Measurements from ENCODE around the gene PIBF1.
"Not testable (repeated sequence)": the region's sequence is repeated elsewhere in the genome, so short reads cannot be mapped to it uniquely, and the experiment has no call there.

Gene PIBF1

GRCh38 chr13:72891423-72891822 is 109.5 kb downstream of the PIBF1 start:
- DNase-seq (ENCODE audit: low read depth in 1 of 2, low spot score in 1 of 2): no peak
- Histone ChIP-seq H3K27ac (replicated peaks) (no peak overlapping the region), H3K27me3 (ENCODE audit: insufficient read depth, poor library complexity, severe bottlenecking) (no peaks in the 10 kb centered on the region), H3K4me3 (replicated peaks; ENCODE audit: insufficient read depth, low read length) (no peak overlapping the region)
- TF ChIP-seq REST (IDR thresholded peaks at IDR 0.05; ENCODE audit: insufficient replicate concordance, low read depth) (no peak), POLR2AphosphoS5 (IDR thresholded peaks at IDR 0.05; ENCODE audit: low read depth) (no peak), GABPA (IDR thresholded peaks at IDR 0.05; ENCODE audit: low read depth) (no peak), SPI1 (IDR thresholded peaks at IDR 0.05; ENCODE audit: borderline replicate concordance, low read depth) (no peak)
- TF ChIP-seq, protein P1, sequence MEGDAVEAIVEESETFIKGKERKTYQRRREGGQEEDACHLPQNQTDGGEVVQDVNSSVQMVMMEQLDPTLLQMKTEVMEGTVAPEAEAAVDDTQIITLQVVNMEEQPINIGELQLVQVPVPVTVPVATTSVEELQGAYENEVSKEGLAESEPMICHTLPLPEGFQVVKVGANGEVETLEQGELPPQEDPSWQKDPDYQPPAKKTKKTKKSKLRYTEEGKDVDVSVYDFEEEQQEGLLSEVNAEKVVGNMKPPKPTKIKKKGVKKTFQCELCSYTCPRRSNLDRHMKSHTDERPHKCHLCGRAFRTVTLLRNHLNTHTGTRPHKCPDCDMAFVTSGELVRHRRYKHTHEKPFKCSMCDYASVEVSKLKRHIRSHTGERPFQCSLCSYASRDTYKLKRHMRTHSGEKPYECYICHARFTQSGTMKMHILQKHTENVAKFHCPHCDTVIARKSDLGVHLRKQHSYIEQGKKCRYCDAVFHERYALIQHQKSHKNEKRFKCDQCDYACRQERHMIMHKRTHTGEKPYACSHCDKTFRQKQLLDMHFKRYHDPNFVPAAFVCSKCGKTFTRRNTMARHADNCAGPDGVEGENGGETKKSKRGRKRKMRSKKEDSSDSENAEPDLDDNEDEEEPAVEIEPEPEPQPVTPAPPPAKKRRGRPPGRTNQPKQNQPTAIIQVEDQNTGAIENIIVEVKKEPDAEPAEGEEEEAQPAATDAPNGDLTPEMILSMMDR (IDR thresholded peaks at IDR 0.05; ENCODE audit: insufficient read depth, low read length): no peak

- TF ChIP-seq SPI1 (IDR thresholded peaks at IDR 0.05; ENCODE audit: borderline replicate concordance, low read depth) (no peak), GABPA (IDR thresholded peaks at IDR 0.05; ENCODE audit: low read depth) (no peak), REST (IDR thresholded peaks at IDR 0.05; ENCODE audit: insufficient replicate concordance, low read depth) (no peak), POLR2AphosphoS5 (IDR thresholded peaks at IDR 0.05; ENCODE audit: low read depth) (no peak)
- TF ChIP-seq, protein P1 (IDR thresholded peaks at IDR 0.05; ENCODE audit: insufficient read depth, low read length): no peak
- H3K27ac ChIP-seq (replicated peaks): no peak overlapping the region
- no peaks in the 10 kb centered on the region for H3K27me3 ChIP-seq (ENCODE audit: insufficient read depth, poor library complexity, severe bottlenecking)
- no peak for DNase-seq (ENCODE audit: low read depth in 1 of 2, low spot score in 1 of 2)
- H3K4me3 ChIP-seq (replicated peaks; ENCODE audit: insufficient read depth, low read length): no peak overlapping the region
Observed at GRCh38 chr13:72896869-72897268, 114.9 kb downstream of the PIBF1 start.

DNA sequence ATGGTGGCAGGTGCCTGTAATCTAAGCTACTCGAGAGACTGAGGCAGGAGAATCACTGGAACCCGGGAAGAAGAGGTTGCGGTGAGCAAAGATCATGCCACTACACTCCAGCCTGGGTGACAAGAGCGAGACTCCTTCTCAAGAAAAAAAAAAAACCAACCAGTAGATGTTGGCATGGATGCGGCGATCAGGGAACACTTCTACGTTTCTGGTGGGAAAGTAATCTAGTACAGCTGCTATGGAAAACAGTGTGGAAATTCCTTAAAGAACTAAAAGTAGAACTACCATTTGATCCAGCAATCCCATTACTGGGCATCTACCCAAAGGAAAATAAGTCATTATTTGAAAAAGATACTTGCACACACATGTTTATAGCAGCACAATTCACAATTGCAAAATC is 119.6 kb downstream of the PIBF1 start:
- not testable (repeated sequence) for H3K27ac ChIP-seq (replicated peaks); H3K4me3 ChIP-seq (replicated peaks; ENCODE audit: insufficient read depth, low read length); DNase-seq (ENCODE audit: low read depth in 1 of 2, low spot score in 1 of 2); H3K27me3 ChIP-seq (ENCODE audit: insufficient read depth, poor library complexity, severe bottlenecking)

GRCh38 chr13:72908416-72908815 is 126.5 kb downstream of the PIBF1 start:
- H3K27ac ChIP-seq (replicated peaks): no peak overlapping the region
- TF ChIP-seq SPI1 (IDR thresholded peaks at IDR 0.05; ENCODE audit: borderline replicate concordance, low read depth): no peak
- no peak for TF ChIP-seq REST (IDR thresholded peaks at IDR 0.05; ENCODE audit: insufficient replicate concordance, low read depth)
- TF ChIP-seq POLR2AphosphoS5 (IDR thresholded peaks at IDR 0.05; ENCODE audit: low read depth): no peak
- TF ChIP-seq, protein P1 (IDR thresholded peaks at IDR 0.05; ENCODE audit: insufficient read depth, low read length): no peak
- no peak for TF ChIP-seq GABPA (IDR thresholded peaks at IDR 0.05; ENCODE audit: low read depth)
- DNase-seq (ENCODE audit: low read depth in 1 of 2, low spot score in 1 of 2): no peak
- H3K4me3 ChIP-seq (replicated peaks; ENCODE audit: insufficient read depth, low read length): no peak overlapping the region
- H3K27me3 ChIP-seq (ENCODE audit: insufficient read depth, poor library complexity, severe bottlenecking): no peaks in the 10 kb centered on the region

Data from HL-60 (cell line).